ENCODE results near the gene UGT1A3.

The UGT1A3 gene

GRCh38 chr2:233799087-233799665, 70.3 kb downstream of the UGT1A3 start:
- DNase-seq: no peak

- no peak for DNase-seq
Measured at GRCh38 chr2:233799716-233800115, 70.9 kb downstream of the UGT1A3 start.

DNA sequence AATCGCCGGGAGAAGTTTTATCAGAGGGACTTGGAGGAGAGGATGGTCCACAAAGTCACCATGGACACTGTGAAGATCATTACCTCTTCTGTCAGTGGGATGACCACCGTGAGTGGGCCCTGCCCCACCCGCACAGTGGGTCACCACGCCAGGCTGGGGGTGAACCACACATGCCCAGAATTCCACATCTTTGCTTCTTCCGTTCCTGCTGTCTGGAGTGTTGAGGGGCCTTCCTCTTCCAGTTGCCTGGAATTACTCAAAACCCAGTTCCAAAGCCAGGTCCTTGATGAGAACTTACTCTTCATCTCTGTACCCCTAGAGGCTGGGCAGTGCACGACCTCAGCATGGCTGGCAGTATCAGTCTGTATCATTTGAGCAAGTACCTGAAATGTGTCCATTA, 71.4 kb downstream of the UGT1A3 start:
- DNase-seq: no peak

- DNase-seq: no peak
Measured at GRCh38 chr2:233801357-233802131, 72.7 kb downstream of the UGT1A3 start.

GRCh38 chr2:233802132-233802815, 73.4 kb downstream of the UGT1A3 start:
- no peak for DNase-seq

GRCh38 chr2:233803292-233803911, 74.6 kb downstream of the UGT1A3 start:
- DNase-seq: no peak

DNA sequence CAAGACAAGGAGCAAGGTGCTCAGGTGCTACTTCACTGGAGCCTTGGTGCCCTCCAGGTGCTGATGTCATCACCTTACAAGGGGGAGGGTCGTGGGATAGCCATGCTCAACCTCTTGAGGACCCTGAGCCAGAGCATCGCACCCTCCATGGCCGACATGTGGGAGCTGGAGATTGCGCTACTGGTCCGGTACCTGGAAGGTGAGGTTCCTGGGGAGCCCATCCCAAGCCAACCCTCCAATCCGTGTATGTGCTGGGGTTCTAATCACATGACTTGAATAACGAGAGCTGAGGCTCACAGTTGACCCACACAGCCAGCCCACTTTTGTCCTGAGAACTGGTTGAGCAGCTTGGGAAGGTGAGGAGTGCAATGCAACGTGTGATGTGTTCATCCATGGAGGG, 75.2 kb downstream of the UGT1A3 start:
- no peak for DNase-seq

DNA sequence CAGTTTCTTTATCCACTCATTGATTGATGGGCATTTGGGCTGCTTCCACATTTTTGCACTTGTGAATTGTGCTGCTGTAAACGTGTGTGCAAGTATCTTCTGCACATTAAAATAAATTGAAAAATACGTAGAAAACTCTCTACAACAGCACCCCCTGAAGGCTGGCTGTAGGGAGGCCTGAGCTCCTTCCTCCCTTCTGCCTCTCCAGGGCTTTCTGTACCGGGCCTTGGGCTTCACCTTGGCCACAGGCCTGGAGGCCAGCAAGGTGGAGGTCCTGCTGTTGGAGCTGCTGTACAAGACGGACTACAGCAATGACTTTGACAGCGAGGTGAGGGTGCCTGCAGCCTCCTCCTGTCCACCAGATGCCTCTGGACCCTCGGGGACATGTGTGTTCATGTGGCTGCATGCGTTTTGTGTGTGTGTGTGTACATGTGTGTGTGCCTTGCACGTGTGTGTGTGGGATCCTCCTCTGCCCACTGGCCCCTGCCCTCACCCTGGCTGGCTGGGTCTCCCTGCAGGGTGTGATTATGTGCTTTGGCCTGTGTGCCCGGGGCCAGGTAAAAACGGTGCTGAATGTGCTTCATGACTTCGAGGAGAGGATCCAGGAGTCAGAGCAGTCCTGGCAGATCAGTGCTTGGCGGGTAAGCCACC, 78.5 kb downstream of the UGT1A3 start:
- DNase-seq: no peak

DNA sequence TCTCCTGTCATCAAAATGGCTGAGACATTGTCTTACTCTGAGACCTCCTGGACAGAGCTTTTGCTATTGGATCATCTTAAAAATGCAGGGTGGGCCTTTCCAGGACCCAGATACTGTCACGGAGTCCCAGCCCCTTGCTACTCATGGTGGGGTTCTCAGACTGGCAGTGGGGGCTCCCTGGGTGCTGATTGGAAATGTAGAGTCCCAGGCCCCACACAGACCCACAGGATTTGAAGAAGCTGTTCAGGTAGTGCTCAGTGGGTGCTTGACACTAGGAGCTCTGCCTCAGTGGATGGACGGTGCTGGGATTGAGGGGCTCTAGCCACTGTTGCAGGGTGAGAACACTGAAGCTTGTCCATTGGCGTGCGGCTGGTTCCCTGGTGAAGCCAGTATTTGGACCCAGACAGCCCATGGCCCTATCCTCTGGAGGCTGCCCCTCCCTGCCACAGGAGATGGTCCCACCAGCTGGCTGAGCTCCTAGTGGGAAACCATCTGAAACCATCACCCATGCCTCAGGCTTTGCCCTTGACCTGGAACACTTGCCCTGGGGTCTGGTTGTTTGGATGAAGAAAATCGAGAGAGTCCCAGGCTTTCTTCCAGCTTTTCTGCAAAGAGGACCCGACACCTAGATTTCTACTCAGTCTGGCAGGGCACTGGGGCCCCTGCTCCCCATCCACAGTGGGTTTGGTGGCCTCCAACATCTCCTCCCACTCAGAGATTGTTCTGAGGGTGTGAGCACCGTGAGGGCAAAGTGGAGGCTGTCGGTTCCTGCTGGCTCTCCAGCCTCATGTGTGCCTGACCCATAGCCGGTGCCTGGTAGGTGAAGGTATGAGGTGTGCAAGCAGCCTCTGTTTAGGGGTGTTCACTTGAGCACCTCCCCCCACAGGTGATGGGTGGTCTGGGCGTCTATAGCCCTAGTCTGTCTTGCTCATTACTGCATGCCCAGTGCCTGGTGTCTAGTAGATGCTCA, 79.4 kb downstream of the UGT1A3 start:
- DNase-seq: no peak

DNA sequence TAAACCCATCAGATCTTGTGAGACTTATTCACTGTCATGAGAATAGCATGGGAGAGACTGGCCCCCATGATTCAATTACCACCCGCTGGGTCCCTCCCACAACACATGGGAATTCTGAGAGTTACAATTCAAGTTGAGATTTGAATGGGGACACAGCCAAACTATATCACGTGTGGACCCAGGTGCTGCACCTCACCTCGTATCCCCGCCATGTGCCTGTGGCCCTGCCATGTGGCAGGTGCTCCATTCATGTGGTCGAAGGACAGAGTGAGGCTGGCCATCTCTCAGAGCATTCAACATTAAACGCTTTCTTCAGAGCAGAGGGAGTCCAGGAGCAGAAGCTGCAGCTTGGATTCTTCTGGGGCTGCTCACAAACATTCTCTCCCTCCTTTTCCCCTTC, 81.5 kb downstream of the UGT1A3 start:
- DNase-seq: no peak

DNA sequence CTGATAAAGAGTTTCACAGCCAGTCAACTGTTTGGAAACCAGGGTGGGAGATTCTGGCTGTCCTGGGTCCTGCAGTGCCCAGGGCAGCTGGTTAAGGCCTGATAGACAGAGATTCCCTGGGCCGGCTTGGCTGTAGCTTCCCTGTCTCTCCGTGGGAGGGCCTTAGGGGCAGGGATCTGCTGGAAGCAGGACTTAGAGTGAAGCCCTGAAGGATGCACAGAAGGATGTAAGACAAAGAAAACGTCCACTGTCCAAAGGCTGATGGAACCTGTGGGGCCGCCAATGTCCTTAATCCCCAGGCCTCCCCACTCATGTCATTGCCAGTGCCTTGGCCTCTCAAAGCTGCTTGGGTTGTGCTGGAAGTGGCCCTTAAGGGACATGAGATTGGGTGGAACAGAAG, 82.2 kb downstream of the UGT1A3 start:
- DNase-seq: no peak

DNA sequence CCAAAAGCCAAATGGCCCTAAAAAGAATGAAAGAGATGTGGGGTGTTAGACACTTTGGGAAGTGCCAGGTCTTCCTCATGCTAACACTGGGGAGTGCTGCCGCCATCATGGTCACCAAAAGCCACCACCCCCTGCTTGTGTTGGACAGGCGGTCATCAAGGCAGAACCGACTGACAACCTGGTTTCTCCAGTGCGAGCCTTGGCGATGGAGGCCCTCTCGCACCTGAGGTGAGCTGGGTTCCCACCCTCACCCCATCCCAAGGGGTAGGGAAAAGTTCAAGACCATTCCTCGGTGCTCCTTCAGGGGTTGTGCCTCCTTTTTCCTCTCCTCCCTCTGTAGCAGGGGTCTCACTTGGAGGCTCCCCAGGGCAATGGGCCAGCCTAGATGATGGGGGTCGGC, 82.9 kb downstream of the UGT1A3 start:
- DNase-seq: no peak

GRCh38 chr2:233813236-233814055, 84.6 kb downstream of the UGT1A3 start:
- no peak for DNase-seq

DNA sequence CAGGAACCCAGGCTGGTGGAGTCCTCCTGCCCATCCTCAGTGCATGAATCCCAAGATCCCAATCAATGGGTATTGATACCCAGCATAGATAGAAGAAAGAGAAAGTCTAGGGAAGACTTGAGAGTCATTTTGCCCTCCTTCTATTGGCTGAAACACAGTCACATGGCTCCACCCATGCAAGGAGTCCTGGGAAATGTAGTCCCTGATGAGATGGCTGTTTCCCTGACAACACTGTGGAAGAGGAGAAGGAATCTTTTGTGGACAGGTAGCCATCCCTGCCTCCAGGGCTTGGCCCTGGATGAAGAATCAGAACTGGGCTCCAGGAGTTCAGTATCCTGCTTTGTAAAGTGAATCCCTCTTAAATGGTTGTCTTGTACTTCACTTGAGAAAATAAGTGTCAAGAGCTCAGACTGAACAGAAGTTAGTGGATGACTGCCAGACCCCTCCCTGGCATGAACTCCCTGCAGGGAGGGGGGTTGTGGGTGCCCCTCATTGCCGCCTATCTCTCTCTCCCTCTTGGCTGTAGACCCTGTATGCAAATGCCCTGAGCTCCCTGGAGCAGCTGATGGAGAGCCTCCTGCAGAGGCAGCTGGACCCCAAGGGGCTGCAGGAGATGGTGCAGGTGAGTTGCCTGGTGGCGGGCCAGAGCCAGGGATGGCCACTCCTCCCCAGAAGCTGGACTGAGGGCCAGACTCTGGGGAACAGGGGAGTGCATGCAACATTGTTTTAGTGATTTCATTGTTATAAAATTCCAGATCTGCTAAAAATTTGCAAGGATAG, 85.4 kb downstream of the UGT1A3 start:
- no peak for DNase-seq

GRCh38 chr2:233815861-233816260, 87.0 kb downstream of the UGT1A3 start:
- no peak for DNase-seq

GRCh38 chr2:233816334-233816733, 87.5 kb downstream of the UGT1A3 start:
- no peak for DNase-seq

DNA sequence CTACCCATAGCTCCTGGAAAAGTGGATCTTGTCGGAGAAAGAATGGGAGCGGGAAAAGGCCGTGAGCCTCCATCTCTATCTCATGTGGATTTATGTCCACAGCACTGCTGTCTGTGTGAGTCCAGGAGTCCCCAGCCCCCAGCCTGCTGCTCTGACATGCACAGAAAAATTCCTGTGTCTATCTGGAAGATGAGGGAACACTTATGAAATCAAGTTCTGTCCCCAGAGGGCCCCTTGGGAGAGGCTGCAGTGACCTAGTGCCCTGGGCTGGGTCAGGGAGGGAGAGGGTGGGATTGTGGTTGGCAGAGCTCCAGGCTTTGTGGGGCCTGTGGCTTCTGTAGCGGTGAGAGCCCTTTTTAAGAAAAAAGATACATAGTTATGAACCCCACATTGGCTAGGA, 87.9 kb downstream of the UGT1A3 start:
- no peak for DNase-seq

DNA sequence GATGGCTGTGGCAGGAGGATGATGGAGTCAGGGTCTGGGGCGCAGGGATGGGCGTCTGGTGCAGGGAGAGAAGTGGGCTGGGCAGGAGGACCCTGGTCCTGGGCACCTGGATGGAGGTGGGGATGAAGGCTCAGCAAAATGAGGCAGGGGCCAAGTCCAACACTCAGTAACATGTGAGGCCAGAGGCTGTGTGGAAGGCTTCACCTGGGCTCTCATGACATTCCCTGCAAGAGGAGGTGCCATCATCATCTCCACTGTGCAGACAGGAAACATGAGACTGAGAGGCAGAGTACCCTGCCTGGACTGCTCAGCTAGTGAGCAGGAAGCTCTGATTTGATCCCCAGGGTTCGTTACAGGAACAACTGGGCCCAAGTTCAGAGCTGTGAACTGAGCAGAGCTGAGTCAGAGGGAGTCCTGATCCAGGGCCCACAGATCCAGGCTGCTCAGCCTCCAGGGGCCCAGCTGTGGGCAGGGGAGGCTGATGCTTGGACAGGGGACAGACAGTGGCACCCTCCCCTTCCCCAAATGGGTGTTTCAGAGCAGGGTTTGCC, 88.6 kb downstream of the UGT1A3 start:
- DNase-seq: no peak

- DNase-seq: no peak
Measured at GRCh38 chr2:233817995-233818638, 89.3 kb downstream of the UGT1A3 start.
